ENCODE results near the gene CEP68.

Gene CEP68

GRCh38 chr2:65061146-65061909, 5.1 kb downstream of the CEP68 start:
- no peak for DNase-seq

- no peak for DNase-seq
These were observed 5.7 kb downstream of the CEP68 start for GRCh38 chr2:65061910-65062339.

- no peak for DNase-seq
These were observed 6.9 kb downstream of the CEP68 start for GRCh38 chr2:65062843-65063825.

DNA sequence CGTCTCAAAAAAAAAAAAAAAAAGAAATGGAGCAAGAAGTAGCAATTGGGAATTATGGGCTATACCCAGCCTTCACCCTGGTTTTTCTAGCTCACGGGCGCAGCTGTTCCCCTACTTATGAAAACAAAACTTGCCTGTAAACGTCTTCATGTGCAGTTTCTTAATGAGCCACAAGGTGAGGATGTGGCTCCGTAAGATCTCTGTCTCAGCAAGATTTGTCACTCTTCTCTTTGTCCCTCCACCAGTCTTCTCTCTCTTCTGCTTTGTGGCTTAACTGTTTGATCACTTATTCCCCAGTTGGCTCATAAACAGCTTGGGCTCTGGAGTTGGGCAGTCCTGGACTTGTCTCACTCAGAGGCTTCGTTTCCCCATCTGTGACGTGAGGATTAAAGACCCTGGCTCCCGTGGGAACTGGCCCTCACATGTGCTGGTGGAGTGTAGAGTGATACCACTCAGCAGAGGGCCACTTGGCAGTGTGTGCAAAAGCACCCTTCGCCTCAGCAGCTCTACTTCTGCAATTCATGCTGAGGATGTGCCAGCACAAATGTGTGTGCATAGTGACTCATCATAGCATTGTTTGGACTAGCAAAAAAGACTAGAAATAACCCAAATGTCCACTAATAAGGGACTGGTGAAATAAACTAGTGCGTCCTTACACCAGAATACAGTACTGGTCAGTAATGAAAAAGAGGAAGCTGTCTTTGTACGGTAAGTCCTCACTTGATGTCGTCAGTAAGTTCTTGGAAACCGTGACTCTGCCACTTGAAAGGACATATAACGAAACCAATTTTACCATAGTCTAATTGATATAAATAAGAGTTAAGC, 8.7 kb downstream of the CEP68 start:
- DNase-seq = no peak

GRCh38 chr2:65067806-65068553, 11.8 kb downstream of the CEP68 start:
- DNase-seq = no peak

- DNase-seq = no peak
These were observed 13.2 kb downstream of the CEP68 start for GRCh38 chr2:65069439-65069824.

DNA sequence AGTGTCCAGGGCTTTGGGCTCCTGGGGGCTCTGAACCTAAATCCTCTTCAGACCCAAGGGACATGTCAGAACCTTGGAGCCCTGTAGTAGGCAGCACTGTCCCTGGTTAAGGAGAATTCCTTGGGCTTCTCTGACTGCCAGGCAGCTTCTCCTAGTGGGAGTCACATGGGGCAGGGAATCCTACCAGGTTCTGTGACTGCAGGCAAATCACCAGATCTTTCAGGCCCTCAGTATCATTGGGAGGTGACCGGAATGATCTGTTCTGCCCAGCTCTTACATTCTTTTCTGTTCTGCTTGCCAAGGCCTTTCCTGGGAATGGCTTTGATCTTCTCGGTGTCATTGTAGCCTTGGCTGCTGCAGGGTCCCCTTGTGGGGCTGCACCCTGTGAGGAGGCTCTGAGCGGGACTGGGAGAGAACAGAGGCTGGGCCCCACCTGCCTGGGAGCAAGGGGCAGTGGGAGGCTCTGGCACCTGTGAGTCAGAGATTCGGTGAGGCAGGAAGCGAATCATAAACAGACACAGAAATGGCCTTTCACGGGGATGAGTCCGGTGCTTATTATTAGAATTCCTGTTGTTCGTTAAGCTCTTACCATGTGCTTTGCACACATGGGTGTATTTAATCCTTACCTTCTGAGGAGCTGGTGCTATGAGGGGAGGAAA, 14.1 kb downstream of the CEP68 start:
- no peak for DNase-seq

DNA sequence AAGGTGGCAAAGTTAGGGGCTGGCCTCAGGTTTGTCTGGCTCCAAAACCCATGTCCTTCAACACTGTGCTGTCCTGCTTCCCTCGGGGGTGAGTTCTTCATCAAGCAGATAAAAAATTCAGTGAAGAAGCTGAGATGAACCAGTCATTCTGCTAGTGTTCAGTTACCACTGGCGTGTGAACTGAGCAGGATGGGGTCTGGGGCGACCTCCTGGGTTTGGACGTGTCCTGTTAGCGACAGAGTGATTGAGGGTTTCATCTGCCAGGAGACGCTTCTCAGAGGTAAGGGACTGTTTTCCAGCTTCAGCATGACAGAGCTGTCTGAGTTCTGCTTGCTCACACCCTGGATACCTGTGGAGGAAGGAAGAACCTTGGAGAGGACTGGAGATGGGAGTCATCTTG, 14.6 kb downstream of the CEP68 start:
- DNase-seq = no peak

GRCh38 chr2:65071499-65072180, 15.4 kb downstream of the CEP68 start:
- DNase-seq = no peak

DNA sequence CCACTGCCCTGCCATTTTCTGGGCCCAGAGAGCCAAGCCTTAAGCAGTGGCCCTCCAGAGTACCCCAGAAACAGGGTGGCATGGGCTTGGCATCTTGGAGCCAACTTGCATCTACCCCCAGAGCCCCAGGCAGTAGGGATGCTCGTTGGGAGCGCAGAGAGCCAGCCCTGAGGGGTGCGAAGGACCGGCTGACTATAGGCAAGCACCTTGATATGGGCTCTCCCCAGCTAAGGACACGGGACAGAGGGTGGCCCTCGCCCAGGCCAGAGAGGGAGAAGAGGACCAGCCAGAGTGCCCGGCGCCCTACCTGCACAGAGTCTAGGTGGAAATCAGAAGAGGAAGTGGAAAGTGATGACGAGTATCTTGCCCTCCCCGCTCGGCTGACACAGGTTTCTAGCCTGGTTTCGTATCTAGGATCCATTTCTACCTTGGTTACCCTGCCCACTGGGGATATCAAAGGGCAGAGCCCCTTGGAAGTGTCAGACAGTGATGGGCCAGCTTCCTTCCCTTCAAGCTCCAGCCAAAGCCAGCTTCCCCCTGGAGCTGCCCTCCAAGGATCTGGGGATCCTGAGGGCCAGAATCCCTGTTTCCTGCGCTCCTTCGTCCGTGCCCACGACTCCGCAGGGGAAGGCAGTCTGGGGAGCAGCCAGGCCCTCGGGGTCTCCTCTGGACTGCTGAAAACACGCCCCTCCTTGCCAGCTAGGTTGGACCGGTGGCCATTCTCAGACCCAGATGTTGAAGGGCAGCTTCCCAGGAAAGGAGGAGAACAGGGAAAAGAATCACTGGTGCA, 16.2 kb downstream of the CEP68 start:
- no peak for DNase-seq

- DNase-seq = no peak
These were observed 17.8 kb downstream of the CEP68 start for GRCh38 chr2:65073879-65074565.

DNA sequence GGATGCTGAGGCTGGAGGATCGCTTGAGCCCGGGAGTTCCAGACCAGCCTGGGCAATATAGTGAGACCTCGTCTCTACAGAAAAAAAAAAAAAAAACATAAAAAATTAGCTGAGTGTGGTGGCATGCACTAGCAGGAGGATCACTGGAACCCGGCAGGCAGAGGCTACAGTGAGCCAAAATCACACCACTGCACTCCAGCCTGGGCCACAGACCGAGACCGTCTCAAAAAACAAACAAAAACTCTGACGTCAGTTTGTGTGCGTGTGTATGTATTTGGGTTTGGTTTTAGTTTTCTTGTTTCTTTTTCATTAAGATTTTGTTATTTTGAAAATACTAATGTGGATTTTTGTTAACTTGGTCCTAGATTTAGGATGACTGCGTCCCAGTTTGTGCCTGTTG, 19.0 kb downstream of the CEP68 start:
- DNase-seq = no peak

DNA sequence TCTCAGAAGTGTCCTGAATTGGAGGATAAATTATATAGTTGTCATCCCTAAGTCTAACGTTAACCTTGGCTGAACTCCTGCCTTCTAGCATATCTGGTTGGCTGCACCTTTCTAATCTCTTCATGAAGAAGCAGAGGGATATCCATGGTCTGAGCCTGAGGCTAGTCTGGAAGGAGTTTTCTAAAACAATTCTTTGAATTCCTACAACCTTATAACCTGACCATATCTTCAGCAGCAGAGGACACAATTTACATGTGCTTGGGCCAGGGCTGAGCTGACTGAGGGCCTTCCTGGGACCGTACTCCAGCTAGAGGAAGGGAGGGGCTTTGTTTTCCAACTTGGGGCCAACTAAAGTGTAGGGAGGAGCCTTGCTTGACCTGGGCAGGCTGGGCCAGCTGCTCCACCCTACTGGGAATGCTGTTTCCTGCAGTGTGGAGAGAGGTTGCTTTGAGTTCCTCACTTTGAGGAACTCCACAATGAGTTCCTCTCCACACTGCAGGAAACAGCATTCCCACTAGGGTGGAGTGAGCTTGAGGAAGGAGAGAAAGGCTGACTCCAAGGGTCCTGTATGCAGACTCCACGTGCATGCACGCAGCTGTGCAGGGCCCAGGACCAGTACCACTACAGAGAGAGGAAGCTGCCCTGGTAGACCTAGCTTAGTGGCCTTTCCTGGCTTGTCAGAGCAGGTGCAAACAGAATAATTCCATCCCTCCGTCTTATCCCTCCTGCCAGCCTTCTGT, 19.6 kb downstream of the CEP68 start:
- no peak for DNase-seq

DNA sequence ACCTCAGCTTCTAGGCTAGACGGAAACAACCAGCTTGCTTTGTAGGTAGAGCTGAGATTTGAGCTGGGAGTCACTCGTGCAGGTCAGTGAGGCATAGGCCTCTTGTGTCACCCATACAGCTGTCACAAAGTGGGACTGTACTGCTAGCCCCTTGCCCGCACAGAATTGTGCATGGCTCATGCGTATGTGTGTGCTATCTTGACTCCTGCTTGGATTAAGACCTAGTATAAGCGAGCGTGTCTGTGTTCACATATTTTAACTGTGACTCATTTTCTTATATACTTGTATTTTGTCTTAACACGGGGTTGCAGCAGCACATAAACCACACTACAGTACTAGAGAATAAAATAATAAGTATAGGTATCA, 20.1 kb downstream of the CEP68 start:
- DNase-seq = no peak

- DNase-seq = no peak
These were observed 21.7 kb downstream of the CEP68 start for GRCh38 chr2:65077898-65078297.

GRCh38 chr2:65079017-65079416, 22.8 kb downstream of the CEP68 start:
- DNase-seq = no peak

DNA sequence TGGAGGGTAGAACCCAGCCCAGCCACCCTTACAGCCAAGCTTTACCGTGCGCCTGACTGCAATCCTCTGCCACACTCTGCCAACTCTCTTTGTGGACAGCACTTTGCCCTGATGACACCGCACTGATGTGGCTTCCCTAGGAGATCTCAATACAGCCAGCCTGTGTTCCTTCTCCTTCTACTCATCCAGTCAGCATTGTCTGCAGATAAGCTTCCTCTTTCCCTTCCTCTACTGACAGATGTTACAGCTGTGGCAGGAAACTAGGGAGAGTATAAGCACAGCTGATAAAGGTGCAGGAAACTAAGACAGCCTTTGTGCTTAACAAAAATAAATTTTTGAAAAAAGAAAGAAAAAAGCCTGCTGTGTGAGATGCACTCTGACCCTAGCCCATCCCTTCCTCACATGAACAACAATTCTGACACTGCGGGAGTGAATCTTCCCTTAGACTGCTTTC, 25.0 kb downstream of the CEP68 start:
- no peak for DNase-seq

DNA sequence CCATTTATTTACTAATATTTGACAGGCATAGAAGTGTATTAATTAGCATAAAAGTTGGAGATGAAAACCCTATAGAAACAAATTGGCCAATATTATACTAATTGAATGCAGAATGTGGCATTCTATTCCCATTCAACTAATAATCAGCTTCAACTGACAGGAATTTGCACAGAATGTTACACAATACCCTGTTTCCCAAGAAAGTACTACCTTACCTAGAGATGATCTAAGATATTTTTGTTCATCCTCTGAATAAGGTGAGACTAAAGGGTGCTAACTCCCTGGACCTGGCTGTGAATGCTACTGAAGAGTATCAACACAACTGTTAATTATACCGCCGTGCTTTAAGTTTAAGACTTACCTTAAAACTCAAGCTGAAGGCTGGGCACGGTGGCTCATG, 28.9 kb downstream of the CEP68 start:
- no peak for DNase-seq

GRCh38 chr2:65092791-65093190, 36.6 kb downstream of the CEP68 start:
- DNase-seq = no peak
